HG02798 (cell line): ENCODE measurements around the gene SLC22A8.
"Not testable (repeated sequence)": the region's sequence is repeated elsewhere in the genome, so short reads cannot be mapped to it uniquely, and the experiment has no call there.

Experiments
- ATAC-seq: cut with Tn5 transposase; IDR thresholded peaks from one replicate; pipeline ENCODE4 v1.9.1; 2021; ENCODE audit warnings: mild to moderate bottlenecking; ENCODE audit not compliant: unreplicated experiment, poor library complexity

The SLC22A8 gene

GRCh38 chr11:62994775-62995174 is 20.9 kb downstream of the SLC22A8 start:
- no peak for ATAC-seq

GRCh38 chr11:62988276-62988675 is 27.4 kb downstream of the SLC22A8 start:
- no peak for ATAC-seq

- ATAC-seq: no peak
Observed at GRCh38 chr11:62985041-62985750, 30.4 kb downstream of the SLC22A8 start.

- no peak for ATAC-seq
Observed at GRCh38 chr11:62984451-62984991, 31.1 kb downstream of the SLC22A8 start, which contains the start of gene SLC22A6. Gene SLC22A6, minus strand, starts transcription at chr11:62984967. Its CDS starts 277 bp downstream, at chr11:62984690.

GRCh38 chr11:62983536-62984199 is 32.0 kb downstream of the SLC22A8 start:
- no peak for ATAC-seq

GRCh38 chr11:62981743-62982142 is 33.9 kb downstream of the SLC22A8 start:
- no peak for ATAC-seq

- no peak for ATAC-seq
Observed at GRCh38 chr11:62980133-62980760, 35.4 kb downstream of the SLC22A8 start.

- ATAC-seq: no peak
Observed at GRCh38 chr11:62976109-62976508, 39.5 kb downstream of the SLC22A8 start.

- ATAC-seq: no peak
Observed at GRCh38 chr11:62974848-62975522, 40.7 kb downstream of the SLC22A8 start.

GRCh38 chr11:62965574-62965973 is 50.1 kb downstream of the SLC22A8 start:
- no peak for ATAC-seq

- ATAC-seq: no peak
Observed at GRCh38 chr11:62962391-62962790, 53.2 kb downstream of the SLC22A8 start.

- ATAC-seq: no peak
Observed at GRCh38 chr11:62961017-62961570, 54.5 kb downstream of the SLC22A8 start.

- no peak for ATAC-seq
Observed at GRCh38 chr11:62959422-62959980, 56.1 kb downstream of the SLC22A8 start.

- no peak for ATAC-seq
Observed at GRCh38 chr11:62958547-62959421, 56.9 kb downstream of the SLC22A8 start.

GRCh38 chr11:62957147-62957546 is 58.5 kb downstream of the SLC22A8 start:
- ATAC-seq: no peak

- no peak for ATAC-seq
Observed at GRCh38 chr11:62954478-62954877, 61.2 kb downstream of the SLC22A8 start.

GRCh38 chr11:62953811-62954210 is 61.8 kb downstream of the SLC22A8 start:
- no peak for ATAC-seq

GRCh38 chr11:62948765-62949320 is 66.8 kb downstream of the SLC22A8 start:
- no peak for ATAC-seq

- ATAC-seq: not testable (repeated sequence)
Observed at GRCh38 chr11:62945538-62945937, 70.1 kb downstream of the SLC22A8 start.
